HG02759 (cell line): ENCODE results near the gene XRCC2.

ENCODE experiments used
- ATAC-seq: cut with Tn5 transposase; IDR thresholded peaks from one replicate; pipeline ENCODE4 v1.9.1; 2021; ENCODE audit warnings: mild to moderate bottlenecking, moderate library complexity; ENCODE audit not compliant: unreplicated experiment

XRCC2 gene

GRCh38 chr7:152617056-152617455 is 58.9 kb downstream of the XRCC2 start:
- ATAC-seq = no peak

GRCh38 chr7:152615031-152615741 is 60.8 kb downstream of the XRCC2 start:
- no peak for ATAC-seq

GRCh38 chr7:152608656-152609055 is 67.3 kb downstream of the XRCC2 start:
- ATAC-seq = no peak

GRCh38 chr7:152608208-152608607 is 67.7 kb downstream of the XRCC2 start:
- no peak for ATAC-seq

GRCh38 chr7:152607007-152607406 is 68.9 kb downstream of the XRCC2 start:
- no peak for ATAC-seq

- ATAC-seq = no peak
Measured at GRCh38 chr7:152602962-152603361, 73.0 kb downstream of the XRCC2 start.

GRCh38 chr7:152601305-152601798 is 74.6 kb downstream of the XRCC2 start:
- no peak for ATAC-seq

GRCh38 chr7:152600266-152600665 is 75.7 kb downstream of the XRCC2 start:
- no peak for ATAC-seq

- ATAC-seq = no peak
Measured at GRCh38 chr7:152597507-152597906, 78.4 kb downstream of the XRCC2 start.

- ATAC-seq = no peak
Measured at GRCh38 chr7:152596824-152597223, 79.1 kb downstream of the XRCC2 start.
